HG02885 (cell line): ENCODE measurements around the gene PRODH2.
"Not testable (repeated sequence)": the region's sequence is repeated elsewhere in the genome, so short reads cannot be mapped to it uniquely, and the experiment has no call there.

Experiments
- ATAC-seq: cut with Tn5 transposase; IDR thresholded peaks from one replicate; pipeline ENCODE4 v1.9.1; 2021; ENCODE audit warnings: mild to moderate bottlenecking; ENCODE audit not compliant: unreplicated experiment, poor library complexity

PRODH2 gene

GRCh38 chr19:35797663-35798062 lies 15.0 kb downstream of the PRODH2 start:
- ATAC-seq = no peak

DNA sequence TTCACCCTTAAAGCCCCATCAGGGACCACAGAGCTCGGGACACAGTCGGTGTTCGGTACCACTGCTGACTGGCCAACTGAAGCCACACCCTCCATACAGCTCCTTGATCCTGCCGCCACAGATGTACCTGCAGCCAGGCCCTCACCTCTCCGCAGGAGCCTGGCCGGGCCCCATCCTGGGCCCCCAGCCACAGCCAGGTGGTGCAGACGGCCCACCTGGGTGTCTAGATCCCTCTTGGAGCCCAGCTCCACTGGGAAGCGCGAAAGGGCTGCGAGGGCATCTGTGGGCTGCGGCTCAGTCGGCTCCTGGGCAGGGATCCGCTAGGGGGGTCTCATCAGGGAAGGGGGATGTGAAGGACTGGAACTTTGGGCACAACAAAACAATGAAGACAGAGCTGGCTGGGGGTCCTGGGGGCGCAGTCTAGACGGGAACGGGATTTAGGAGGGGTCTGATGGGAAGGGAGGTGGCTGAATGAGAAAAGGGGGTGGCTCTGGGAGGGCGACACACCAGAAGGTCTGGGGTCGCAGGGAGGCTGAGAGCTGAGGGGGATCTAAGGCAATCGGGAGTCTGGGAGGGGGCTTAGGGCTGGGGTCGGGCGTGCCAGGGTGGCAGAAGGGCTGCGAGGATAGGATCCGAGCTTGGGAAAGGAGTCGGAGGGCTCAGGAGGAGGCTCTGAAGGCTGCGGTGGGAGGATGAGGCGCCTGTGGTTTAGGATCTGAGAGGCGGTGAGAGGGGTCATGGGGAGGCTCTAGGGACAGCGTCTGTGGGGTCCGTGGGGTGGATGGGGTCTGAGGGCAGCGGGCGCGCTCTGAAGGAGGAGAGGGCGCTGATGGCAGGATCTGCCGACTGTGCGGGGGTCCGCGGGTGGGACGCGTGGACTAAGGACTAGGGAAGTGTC lies 15.8 kb downstream of the PRODH2 start:
- no peak for ATAC-seq

- not testable (repeated sequence) for ATAC-seq
These were observed 17.1 kb downstream of the PRODH2 start for GRCh38 chr19:35795564-35795963.

GRCh38 chr19:35793381-35794165 lies 19.1 kb downstream of the PRODH2 start:
- no peak for ATAC-seq

DNA sequence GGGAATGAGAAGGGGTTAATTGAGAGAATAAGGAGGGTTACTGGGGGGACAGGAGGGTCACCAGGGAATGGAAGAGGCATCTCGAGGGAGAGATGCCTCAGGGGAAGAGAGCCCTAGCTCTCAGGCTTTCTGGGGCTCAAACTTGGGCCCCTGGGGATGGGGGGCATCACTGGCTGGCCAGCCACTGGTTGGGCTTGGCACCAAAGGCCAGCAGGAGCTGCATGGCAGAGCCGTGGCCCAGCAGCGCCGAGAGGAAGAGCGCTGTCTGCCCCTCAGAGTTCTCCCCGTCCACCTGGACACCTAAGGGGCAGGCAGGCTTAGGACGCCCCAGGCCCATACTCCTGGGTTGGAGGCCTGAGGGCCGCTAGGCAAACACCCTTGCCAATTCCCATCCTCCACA lies 19.8 kb downstream of the PRODH2 start:
- ATAC-seq = no peak

- no peak for ATAC-seq
These were observed 20.3 kb downstream of the PRODH2 start for GRCh38 chr19:35792312-35792711.

- ATAC-seq = no peak
These were observed 20.8 kb downstream of the PRODH2 start for GRCh38 chr19:35791814-35792279.

- ATAC-seq = no peak
These were observed 21.4 kb downstream of the PRODH2 start for GRCh38 chr19:35790981-35791813.

DNA sequence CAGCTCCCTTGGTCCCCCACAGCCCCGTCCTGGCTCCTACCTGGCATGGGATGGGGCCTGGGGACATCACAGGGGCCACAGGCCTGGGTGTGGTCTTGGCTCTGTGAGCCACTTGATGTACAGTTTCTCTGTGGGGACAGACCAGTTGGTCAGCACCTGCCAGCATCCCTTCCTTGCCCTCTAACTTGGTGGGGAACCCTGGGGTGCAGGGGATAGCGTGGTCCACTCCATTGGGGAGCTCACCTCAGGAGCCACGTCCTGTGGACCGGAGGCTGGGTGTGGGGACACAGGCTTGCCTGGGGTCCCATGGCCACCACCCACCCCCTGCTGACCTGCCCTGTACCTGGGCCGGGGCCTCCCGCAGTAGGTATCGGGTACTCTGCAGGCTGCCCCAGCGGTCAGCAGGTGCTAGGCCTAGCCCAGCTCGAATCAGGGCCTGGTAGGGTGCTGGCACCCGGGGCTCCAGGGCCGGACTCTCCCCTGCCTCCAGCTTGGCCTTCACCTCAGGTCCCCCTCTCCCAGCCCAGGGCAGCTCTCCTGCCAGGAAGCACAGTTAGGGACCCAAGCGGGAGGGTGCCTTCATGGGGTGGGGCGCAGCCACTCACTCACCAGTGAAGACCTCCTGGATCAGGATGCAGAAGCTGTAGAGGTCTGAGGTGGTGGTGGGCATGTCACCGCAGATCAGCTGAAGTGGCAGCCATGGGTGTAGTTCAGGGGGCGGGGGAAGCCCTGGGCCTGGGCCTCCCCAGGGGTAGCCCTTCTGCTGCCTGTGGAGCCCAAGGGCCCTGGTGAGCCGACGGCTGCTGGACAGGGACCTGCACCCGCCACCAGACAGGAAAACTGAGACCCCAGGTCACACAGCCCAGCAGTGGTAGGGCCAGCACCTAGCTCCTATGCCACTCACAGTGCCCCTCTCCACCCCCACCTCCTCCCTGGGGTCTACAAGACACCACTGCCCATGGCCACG lies 22.4 kb downstream of the PRODH2 start:
- no peak for ATAC-seq

- no peak for ATAC-seq
These were observed 23.3 kb downstream of the PRODH2 start for GRCh38 chr19:35789195-35789977.

DNA sequence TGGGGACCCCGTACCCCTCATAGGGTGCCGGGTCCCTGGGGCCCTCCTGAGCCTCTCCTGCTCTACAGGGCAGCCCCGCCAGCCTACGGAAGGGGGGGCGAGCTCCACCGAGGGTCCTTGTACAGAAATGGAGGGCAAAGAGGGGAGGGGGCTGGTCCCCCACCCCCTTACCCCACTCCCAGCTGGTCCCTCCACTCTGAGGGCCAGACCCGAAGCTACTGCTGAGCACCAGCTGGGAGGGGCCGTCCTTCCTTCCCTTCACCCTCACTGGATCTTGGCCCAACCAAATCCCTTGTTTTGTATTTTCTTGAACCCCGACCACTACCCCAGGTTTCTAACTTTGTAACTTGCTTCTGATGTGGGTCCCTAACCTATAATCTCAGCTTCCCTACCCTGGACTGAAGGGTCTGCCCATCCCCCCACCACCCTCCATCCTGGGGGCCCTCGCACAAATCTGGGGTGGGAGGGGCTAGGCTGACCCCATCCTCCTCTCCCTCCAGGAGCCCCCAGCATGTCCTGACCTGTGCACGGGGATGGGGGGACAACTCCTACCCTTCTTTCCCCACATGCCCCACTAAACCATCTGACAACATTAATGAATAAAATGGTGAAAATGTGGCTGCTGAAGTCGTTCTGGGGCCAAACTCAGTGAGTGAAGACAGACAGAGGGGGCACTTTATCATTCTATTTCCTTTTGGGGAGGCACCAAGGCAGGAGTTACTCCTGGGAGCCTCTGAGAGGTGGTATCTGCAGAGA lies 24.3 kb downstream of the PRODH2 start:
- ATAC-seq = no peak

- no peak for ATAC-seq
These were observed 25.3 kb downstream of the PRODH2 start for GRCh38 chr19:35787227-35787799.

GRCh38 chr19:35786299-35787160 lies 26.1 kb downstream of the PRODH2 start:
- no peak for ATAC-seq

DNA sequence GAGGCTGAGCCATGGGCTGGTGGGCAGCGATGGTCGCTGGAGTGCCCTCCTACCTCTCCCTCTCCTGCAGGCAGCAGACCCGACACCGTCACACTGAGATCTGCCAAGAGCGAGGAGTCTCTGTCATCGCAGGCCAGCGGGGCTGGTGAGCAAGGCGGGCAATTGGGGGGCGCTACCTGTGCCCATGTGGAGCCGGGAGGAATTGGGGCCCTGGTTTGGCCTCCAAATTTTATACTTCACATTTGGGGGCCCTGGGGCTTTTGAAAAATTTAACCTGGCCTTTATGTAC lies 27.4 kb downstream of the PRODH2 start:
- ATAC-seq = no peak

- ATAC-seq = no peak
These were observed 27.9 kb downstream of the PRODH2 start for GRCh38 chr19:35784503-35785338.
